K562 (cell line): ENCODE data around the gene CLN5. TPM values are rescaled to one million over a fixed set of nuclear protein-coding genes. Genes with fewer than 3 reads are reported as not detected.

Source experiments
- AFF1 ChIP-seq, 2 experiments: fragments of 450-650 bp; IDR thresholded peaks; 2 replicates each; pipeline ENCODE4 v1.6.1; 2018; ENCODE audit warnings: mild to moderate bottlenecking in 2 of 2, low read depth in 1 of 2; ENCODE audit not compliant: partially characterized antibody in 2 of 2
- ARID1B ChIP-seq: fragments of 450-650 bp; IDR thresholded peaks from 2 replicates; pipeline ENCODE4 v1.6.1; 2016; ENCODE audit warnings: antibody characterized with exemption, mild to moderate bottlenecking, inconsistent platforms
- BCOR ChIP-seq: fragments of 450-650 bp; IDR thresholded peaks from 2 replicates; pipeline ENCODE4 v1.6.1; 2016
- BRCA1 ChIP-seq, 2 experiments: fragments of 450-650 bp in 1 of 2; sonication (generic) in 1 of 2; formaldehyde crosslinking in 1 of 2; IDR thresholded peaks; 2 replicates each; pipeline versions ENCODE4 v1.5.0 to v1.6.1; 2017 to 2020; ENCODE audit warnings: mild to moderate bottlenecking in 1 of 2, missing genetic modification reagents in 1 of 2
- FOXP1 ChIP-seq: sonication (generic); formaldehyde crosslinking; IDR thresholded peaks from 2 replicates; pipeline ENCODE4 v1.8.0; 2022; ENCODE audit warnings: mild to moderate bottlenecking, missing genetic modification reagents
- KAT8 ChIP-seq: fragments of 450-650 bp; IDR thresholded peaks from 2 replicates; pipeline ENCODE4 v1.6.1; 2016; ENCODE audit warnings: low read depth, mild to moderate bottlenecking
- KLF6 ChIP-seq: fragments of 250-450 bp; sonication (Bioruptor Pico); IDR thresholded peaks from 2 replicates; pipeline ENCODE4 v1.4.0; 2020; ENCODE audit warnings: mild to moderate bottlenecking, moderate library complexity, borderline replicate concordance
- L3MBTL2 ChIP-seq: fragments of 450-650 bp; IDR thresholded peaks from 2 replicates; pipeline ENCODE4 v1.6.1; 2016; ENCODE audit warnings: mild to moderate bottlenecking, moderate library complexity
- MBD1 ChIP-seq: fragments of 250-450 bp; sonication (Bioruptor Pico); IDR thresholded peaks from 2 replicates; pipeline ENCODE4 v1.8.0; 2022; ENCODE audit warnings: inconsistent platforms
- MCM3 ChIP-seq: fragments of 450-650 bp; IDR thresholded peaks from 2 replicates; pipeline ENCODE4 v1.6.1; 2016
- NCOA6 ChIP-seq: fragments of 450-650 bp; IDR thresholded peaks from 2 replicates; pipeline ENCODE4 v1.6.1; 2017; ENCODE audit warnings: mild to moderate bottlenecking
- OTX1 ChIP-seq: fragments of 450-650 bp; formaldehyde crosslinking; IDR thresholded peaks from 2 replicates; pipeline ENCODE4 v1.4.0; 2022; ENCODE audit warnings: mild to moderate bottlenecking
- PCBP1 ChIP-seq: fragments of 200-400 bp; formaldehyde crosslinking; IDR thresholded peaks from 2 replicates; pipeline ENCODE4 v1.6.1; 2018; ENCODE audit warnings: mild to moderate bottlenecking, low read depth, low read length; ENCODE audit not compliant: poor library complexity, severe bottlenecking
- PPARD ChIP-seq: fragments of 250-450 bp; sonication (Bioruptor Pico); IDR thresholded peaks from 2 replicates; pipeline ENCODE4 v1.8.0; 2022; ENCODE audit warnings: inconsistent platforms, mild to moderate bottlenecking, moderate library complexity
- PYGO2 ChIP-seq: fragments of 450-650 bp; IDR thresholded peaks from 2 replicates; pipeline ENCODE4 v1.6.1; 2016; ENCODE audit warnings: mild to moderate bottlenecking, missing genetic modification characterization, moderate library complexity, missing compliant biosample characterization
- SIRT6 ChIP-seq: IDR thresholded peaks from one replicate; pipeline ENCODE4 v1.6.1; 2012; ENCODE audit warnings: low read depth, mild to moderate bottlenecking, control low read depth, inconsistent platforms, low read length, moderate library complexity
- SMARCB1 ChIP-seq: IDR thresholded peaks from 2 replicates; pipeline ENCODE4 v1.6.1; 2011; ENCODE audit warnings: improper control_type of control experiment, low read depth; ENCODE audit not compliant: insufficient read length
- TARDBP ChIP-seq: fragments of 450-650 bp; IDR thresholded peaks from 2 replicates; pipeline ENCODE4 v1.6.1; 2016
- ZNF274 ChIP-seq: IDR thresholded peaks from 2 replicates; pipeline ENCODE4 v1.6.1; 2011; ENCODE audit warnings: low read depth, mild to moderate bottlenecking, low read length, moderate library complexity, borderline replicate concordance
- ZNF445 ChIP-seq: fragments of 250-450 bp; sonication (Bioruptor Pico); IDR thresholded peaks from 2 replicates; pipeline ENCODE4 v1.4.0; 2020; ENCODE audit warnings: low read depth, mild to moderate bottlenecking, moderate library complexity
- ZNF511 ChIP-seq: sonication (generic); formaldehyde crosslinking; IDR thresholded peaks from 2 replicates; pipeline ENCODE4 v1.8.0; 2022; ENCODE audit warnings: mild to moderate bottlenecking, missing genetic modification reagents
- ZNF551 ChIP-seq: fragments of 250-450 bp; sonication (Bioruptor Pico); IDR thresholded peaks from 2 replicates; pipeline ENCODE4 v1.5.0; 2021; ENCODE audit warnings: mild to moderate bottlenecking, moderate library complexity
- ZNF830 ChIP-seq: fragments of 250-450 bp; sonication (Bioruptor Pico); IDR thresholded peaks from 2 replicates; pipeline ENCODE4 v1.5.0; 2021; ENCODE audit warnings: mild to moderate bottlenecking
- polyA plus RNA-seq, 8 experiments: library from polyadenylated mRNA; depleted of rRNA in 4 of 8; stranded (reverse) in 5 of 8; unstranded in 3 of 8; fragments of >200 nt; fragmentation: Nextera tagmentation in 2 of 8; fragmentation: Illumina TruSeq in 1 of 8; extraction: Ambion mirVana in 2 of 8; extraction: Trizol in 1 of 8; gene quantifications; 2 replicates each; pipeline versions ENCODE4 v1.2.1 to v1.2.3, GENCODE V29; 2011 to 2014; ENCODE audit warnings: inconsistent platforms in 1 of 8, missing spikeins in 1 of 8
- total RNA-seq, 7 experiments: library from RNA; depleted of rRNA in 6 of 7; stranded (reverse); fragments of >200 nt in 6 of 7; fragmentation: Illumina TruSeq in 2 of 7; extraction: Trizol in 2 of 7; gene quantifications; 2 replicates each; pipeline versions ENCODE4 v1.2.1 to v1.2.3, GENCODE V29; 2011 to 2021; ENCODE audit warnings: low replicate concordance in 1 of 7

The CLN5 gene
- total and polyA plus RNA-seq, 9 of the 15 experiments (the other 6 are each of a cell fraction or from before 2014, with no cell fraction given), result 4.6 to 11.5 (median 7.2) TPM

GRCh38 chr13:76991796-76992547 is at the start of gene CLN5 (continued):
- TF ChIP-seq AFF1 (IDR thresholded peaks at IDR 0.05; ENCODE audit: low read depth in 1 of 2, partially characterized antibody in 2 of 2) (no peak), BRCA1 (IDR thresholded peaks at IDR 0.05) (no peak), BRCA1 (CRISPR knock-in tag; IDR thresholded peaks at IDR 0.05) (no peak), ZNF551 (no peak), OTX1 (CRISPR knock-in tag) (no peak), ZNF830 (CRISPR knock-in tag) (no peak), ZNF274 (no peak), MCM3 (no peak), PPARD (CRISPR knock-in tag) (no peak), SIRT6 (no peak), ZNF511 (CRISPR knock-in tag) (no peak), L3MBTL2 (peak; percentile 91), KLF6 (no peak), FOXP1 (no peak), ZNF445 (CRISPR knock-in tag) (no peak), NCOA6 (no peak), TARDBP (0 out of 2 replicates have a peak, but pooled peaks have one; percentile 29), PYGO2 (tag) (no peak), MBD1 (CRISPR knock-in tag) (no peak), KAT8 (no peak), SMARCB1 (no peak), ARID1B (no peak), PCBP1 (no peak), BCOR (no peak)
